Transverse colon (tissue), 4 donors: Measurements from ENCODE around the gene CAMSAP1. TPM values are rescaled to one million over a fixed set of nuclear protein-coding genes. Genes with fewer than 3 reads are reported as not detected.

Experiments used
- DNase-seq: peaks from one replicate; pipeline ENCODE4 v3.0.0-alpha.2; 2019
- H3K27ac ChIP-seq, 4 donors: fragments of 200-600 bp; sonication (generic); 2 replicates each; pipeline ENCODE4 v1.5.1; 2016 to 2018; ENCODE audit warnings: inconsistent platforms in 4 of 4
- H3K27me3 ChIP-seq: fragments of 200-600 bp; sonication (generic); 2 replicates; pipeline ENCODE4 v1.5.1; 2017; ENCODE audit warnings: inconsistent platforms
- H3K36me3 ChIP-seq, 4 donors: fragments of 200-600 bp; sonication (generic); 2 replicates each; pipeline ENCODE4 v1.5.1; 2017 to 2019; ENCODE audit warnings: inconsistent platforms in 4 of 4
- H3K4me1 ChIP-seq, 4 donors: fragments of 200-600 bp; sonication (generic); 2 replicates each; pipeline ENCODE4 v1.5.1; 2017 to 2020; ENCODE audit warnings: inconsistent platforms in 4 of 4
- H3K4me3 ChIP-seq, 4 donors: fragments of 200-600 bp; sonication (generic); 1 replicate in 1 of 4; 2 replicates in 3 of 4; pipeline versions ENCODE4 v1.5.1 to v1.6.1; 2017 to 2019; ENCODE audit warnings: inconsistent platforms in 4 of 4
- H3K9me3 ChIP-seq, 2 donors: fragments of 200-600 bp; sonication (generic); 2 replicates each; pipeline ENCODE4 v1.5.1; 2017 to 2019; ENCODE audit warnings: inconsistent platforms in 2 of 2
- CTCF ChIP-seq, 5 experiments: fragments of 200-600 bp in 3 of 5; fragments of 450-650 bp in 2 of 5; sonication (generic) in 3 of 5; IDR thresholded peaks; 1 replicate in 2 of 5; 2 replicates in 3 of 5; pipeline ENCODE4 v1.5.1; 2016 to 2017; ENCODE audit warnings: antibody characterized with exemption in 5 of 5, inconsistent platforms in 3 of 5, mild to moderate bottlenecking in 2 of 5, moderate library complexity in 1 of 5
- EP300 ChIP-seq: sonication (generic); formaldehyde crosslinking; IDR thresholded peaks from one replicate; pipeline ENCODE4 v1.6.1; 2017; ENCODE audit warnings: antibody characterized with exemption, low read depth
- POLR2A ChIP-seq: fragments of 450-650 bp; IDR thresholded peaks from one replicate; pipeline ENCODE4 v1.6.1; 2016; ENCODE audit warnings: antibody characterized with exemption, mild to moderate bottlenecking, moderate library complexity
- POLR2AphosphoS5 ChIP-seq, 3 donors: sonication (generic); formaldehyde crosslinking; IDR thresholded peaks; one replicate each; pipeline ENCODE4 v1.6.1; 2016; ENCODE audit warnings: antibody characterized with exemption in 3 of 3
- WGBS, 2 donors: methylation state at CpG; one replicate each; pipeline ENCODE4 v1.1.5; 2018; ENCODE audit warnings: low coverage in 1 of 2; 5-methylcytosine and 5-hydroxymethylcytosine counted together
- in situ Hi-C, 4 donors: fragments of 200-750 bp; cut with MboI; loops; one replicate each; pipeline versions ENCODE4 v1.15.0 to v1.15.1; 2017; ENCODE audit warnings: low sequenced_read_pairs in 3 of 4, low pct_ligation_motif_present in 1 of 4, low pct_unique_long_range_greater_than_20kb in 1 of 4
- intact Hi-C: fragments of 100-400 bp; cut with DNase I; formaldehyde crosslinking; loops from one replicate; pipeline ENCODE4 v1.15.1; 2023; ENCODE audit warnings: low total_unique reads
- total RNA-seq, 4 donors: library from RNA; depleted of rRNA; stranded (reverse); fragments of >200 nt; gene quantifications; one replicate each; pipeline ENCODE4 v1.1.0, GENCODE V29; 2016

The CAMSAP1 gene
- total RNA-seq, 4 donors from 2014 or later: 17.3 to 88.0 (median 23.8) TPM

GRCh38 chr9:135820661-135821060, 86.7 kb downstream of the CAMSAP1 start:
- DNase-seq: no peak
- H3K4me3 ChIP-seq: no peak overlapping the region
- no peak overlapping the region for H3K27ac ChIP-seq
- WGBS, 2 donors: 90 to 95% methylated on average over 3 to 18 of the region's 18 CpGs
- no peak for TF ChIP-seq CTCF (IDR thresholded peaks at IDR 0.05)
- no peak for TF ChIP-seq EP300
- TF ChIP-seq POLR2A: no peak
- no peak for TF ChIP-seq POLR2AphosphoS5 (IDR thresholded peaks at IDR 0.05)
- intact Hi-C loops (no loop called here), in situ Hi-C loops (no loop called here)
- H3K4me1 ChIP-seq: no peaks in the 10 kb centered on the region
- no peaks in the 10 kb centered on the region for H3K27me3 ChIP-seq
- H3K36me3 ChIP-seq: peaks cover 0 to 52% (median 27%) of the 10 kb centered on the region in 4 donors
- no peaks in the 10 kb centered on the region for H3K9me3 ChIP-seq

- TF ChIP-seq POLR2A (no peak), EP300 (no peak), POLR2AphosphoS5 (IDR thresholded peaks at IDR 0.05) (no peak), CTCF (IDR thresholded peaks at IDR 0.05) (no peak)
- H3K9me3 ChIP-seq: no peaks in the 10 kb centered on the region
- no peak for DNase-seq
- no peaks in the 10 kb centered on the region for H3K4me1 ChIP-seq
- H3K4me3 ChIP-seq: no peak overlapping the region
- no peaks in the 10 kb centered on the region for H3K27me3 ChIP-seq
- peaks cover 0 to 57% (median 29%) of the 10 kb centered on the region in 4 donors for H3K36me3 ChIP-seq
- in situ Hi-C loops (no loop called here), intact Hi-C loops (no loop called here)
- WGBS, 2 donors: 94 to 100% methylated on average over 2 to 13 of the region's 13 CpGs
- no peak overlapping the region for H3K27ac ChIP-seq
These were observed 87.4 kb downstream of the CAMSAP1 start for GRCh38 chr9:135819905-135820304.

GRCh38 chr9:135818718-135819475, 88.4 kb downstream of the CAMSAP1 start:
- in situ Hi-C loops (no loop called here), intact Hi-C loops (no loop called here)
- Histone ChIP-seq H3K36me3 (peaks cover 0 to 65% (median 29%) of the 10 kb centered on the region in 4 donors), H3K9me3 (no peaks in the 10 kb centered on the region), H3K4me3 (no peak overlapping the region), H3K27me3 (no peaks in the 10 kb centered on the region), H3K27ac (no peak overlapping the region), H3K4me1 (no peaks in the 10 kb centered on the region)
- 97 to 99% methylated on average over 19 to 43 of the region's 43 CpGs for WGBS, 2 donors
- DNase-seq: no peak
- TF ChIP-seq EP300 (no peak), CTCF (IDR thresholded peaks at IDR 0.05) (no peak), POLR2A (no peak), POLR2AphosphoS5 (IDR thresholded peaks at IDR 0.05) (no peak)

GRCh38 chr9:135817951-135818717, 89.2 kb downstream of the CAMSAP1 start:
- in situ Hi-C loops (no loop called here), intact Hi-C loops (no loop called here)
- Histone ChIP-seq H3K27ac (no peak overlapping the region), H3K4me1 (no peaks in the 10 kb centered on the region), H3K36me3 (peaks cover 0 to 67% (median 32%) of the 10 kb centered on the region in 4 donors), H3K9me3 (no peaks in the 10 kb centered on the region), H3K4me3 (no peak overlapping the region), H3K27me3 (no peaks in the 10 kb centered on the region)
- no peak for DNase-seq
- WGBS, 2 donors: 94 to 97% methylated on average over 3 to 66 of the region's 66 CpGs
- no peak for TF ChIP-seq EP300
- TF ChIP-seq CTCF (IDR thresholded peaks at IDR 0.05): no peak
- TF ChIP-seq POLR2AphosphoS5 (IDR thresholded peaks at IDR 0.05): no peak
- no peak for TF ChIP-seq POLR2A
